ENCODE data around the gene MRPS17.
"Not testable (repeated sequence)": the region's sequence is repeated elsewhere in the genome, so short reads cannot be mapped to it uniquely, and the experiment has no call there.

MRPS17 gene

GRCh38 chr7:55951637-55952351, at the start of gene MRPS17:
TSS of gene MRPS17 (plus strand) at chr7:55951877. CDS start at chr7:55953196, 1,319 bp downstream.
- peak; percentile 92 for DNase-seq (ENCODE audit: low spot score)

- DNase-seq (ENCODE audit: low spot score): no peak
These were observed 47.5 kb upstream of the MRPS17 start for GRCh38 chr7:55903985-55904759.

- DNase-seq (ENCODE audit: low spot score): no peak
These were observed 38.9 kb upstream of the MRPS17 start for GRCh38 chr7:55912748-55913158.

- DNase-seq (ENCODE audit: low spot score): no peak
These were observed 33.9 kb upstream of the MRPS17 start for GRCh38 chr7:55917771-55918170.

GRCh38 chr7:55928006-55928767, 23.5 kb upstream of the MRPS17 start:
- DNase-seq (ENCODE audit: low spot score): no peak

- no peak for DNase-seq (ENCODE audit: low spot score)
These were observed 20.1 kb upstream of the MRPS17 start for GRCh38 chr7:55931421-55932151.

- DNase-seq (ENCODE audit: low spot score): no peak
These were observed 12.1 kb upstream of the MRPS17 start for GRCh38 chr7:55939514-55940123.

- DNase-seq (ENCODE audit: low spot score): no peak
These were observed 5.1 kb upstream of the MRPS17 start for GRCh38 chr7:55946545-55946944.

GRCh38 chr7:55952352-55952671, 635 bp downstream of the MRPS17 start:
- DNase-seq (ENCODE audit: low spot score): not testable (repeated sequence)

- DNase-seq (ENCODE audit: low spot score): no peak
These were observed 2.2 kb downstream of the MRPS17 start for GRCh38 chr7:55953707-55954475.

GRCh38 chr7:55957190-55957589, 5.5 kb downstream of the MRPS17 start:
- DNase-seq (ENCODE audit: low spot score): no peak

GRCh38 chr7:55962014-55962413, 10.3 kb downstream of the MRPS17 start:
- DNase-seq (ENCODE audit: low spot score): no peak

GRCh38 chr7:55963584-55964168, 12.0 kb downstream of the MRPS17 start:
- no peak for DNase-seq (ENCODE audit: low spot score)

- peak; percentile 55 for DNase-seq (ENCODE audit: low spot score)
These were observed 12.8 kb downstream of the MRPS17 start, which contains the start of gene NIPSNAP2 for GRCh38 chr7:55964261-55965099. TSS of gene NIPSNAP2 (plus strand) at chr7:55964585. CDS start at chr7:55964610, 25 bp downstream.

GRCh38 chr7:55965100-55965470, 13.4 kb downstream of the MRPS17 start:
- DNase-seq (ENCODE audit: low spot score): no peak

GRCh38 chr7:55965805-55966421, 14.2 kb downstream of the MRPS17 start:
- no peak for DNase-seq (ENCODE audit: low spot score)

GRCh38 chr7:55966851-55967250, 15.2 kb downstream of the MRPS17 start:
- no peak for DNase-seq (ENCODE audit: low spot score)

- no peak for DNase-seq (ENCODE audit: low spot score)
These were observed 17.7 kb downstream of the MRPS17 start for GRCh38 chr7:55969391-55969790.

GRCh38 chr7:55970561-55970960, 18.9 kb downstream of the MRPS17 start:
- no peak for DNase-seq (ENCODE audit: low spot score)

All from CD4-positive, alpha-beta T cell treated with Interleukin-2 at 100 ng/mL for 4 hours (primary cell).